Calu3 (cell line): ENCODE measurements around the gene NUP62. TPM values are rescaled to one million over a fixed set of nuclear protein-coding genes. Genes with fewer than 3 reads are reported as not detected.

ENCODE experiments used
- microRNA-seq: library from miRNA; unstranded; fragments of <30 nt; microRNA quantifications from one replicate; pipeline ENCODE4 v1.2.0, GENCODE V29; 2022
- total RNA-seq: library from RNA; stranded (reverse); gene quantifications from 2 replicates; pipeline ENCODE4 v1.2.3, GENCODE V29; 2022

The NUP62 gene
- total RNA-seq, 1 experiment from 2014 or later = 124 TPM

Small RNA genes lying within 50 kb of the gene (microRNA-seq; reads per million reads assigned to microRNA genes)
- not detected for gene MIR4750

Other genes starting within 250 kb of the NUP62 start
- 17.0 and 18.5 TPM in 2 replicates for gene ADM5, start 239.9 kb downstream of the NUP62 start, total RNA-seq
- 0.57 and 1.4 TPM in 2 replicates for gene CPT1C, start 238.4 kb downstream of the NUP62 start, total RNA-seq
- gene TSKS, start 166.2 kb downstream of the NUP62 start, total RNA-seq = not detected in 2 replicates
- gene AP2A1, start 162.5 kb downstream of the NUP62 start, total RNA-seq = 80.1 and 89.0 TPM in 2 replicates
- 12.2 and 17.0 TPM in 2 replicates for gene FUZ, start 116.2 kb downstream of the NUP62 start, total RNA-seq
- 89.7 and 95.8 TPM in 2 replicates for gene MED25, start 111.2 kb downstream of the NUP62 start, total RNA-seq
- 231 and 256 TPM in 2 replicates for gene PTOV1, start 78.3 kb downstream of the NUP62 start, total RNA-seq
- gene PNKP, start 61.9 kb downstream of the NUP62 start, total RNA-seq = 185 and 189 TPM in 2 replicates
- 58.9 and 65.2 TPM in 2 replicates for gene AKT1S1, start 52.1 kb downstream of the NUP62 start, total RNA-seq
- 54.7 and 56.9 TPM in 2 replicates for gene TBC1D17, start 51.8 kb downstream of the NUP62 start, total RNA-seq
- 8.2 and 10.7 TPM in 2 replicates for gene IL4I1, start 32.6 kb downstream of the NUP62 start, total RNA-seq
- gene ATF5, start 299 bp downstream of the NUP62 start, total RNA-seq = 30.7 and 40.6 TPM in 2 replicates
- not detected in 2 replicates for gene SIGLEC11, start 31.7 kb upstream of the NUP62 start, total RNA-seq
- gene VRK3, start 95.9 kb upstream of the NUP62 start, total RNA-seq = 68.4 and 74.5 TPM in 2 replicates
- 27.2 and 28.8 TPM in 2 replicates for gene ZNF473, start 96.5 kb upstream of the NUP62 start, total RNA-seq
- gene IZUMO2, start 233.8 kb upstream of the NUP62 start, total RNA-seq = not detected in 2 replicates